Astrocyte of the cerebellum (primary cell): ENCODE data around the gene KRABD2.
A peak's percentile ranks its signal among the peaks of the same experiment; 100 is the strongest.
"Not testable (repeated sequence)": the region's sequence is repeated elsewhere in the genome, so short reads cannot be mapped to it uniquely, and the experiment has no call there.

Experiments used
- DNase-seq: peaks from one replicate; pipeline ENCODE4 v3.0.0-alpha.2; 2011; ENCODE audit warnings: low read depth
- H3K4me3 ChIP-seq: 2 replicates; pipeline ENCODE4 v1.5.1; 2011; ENCODE audit warnings: mild to moderate bottlenecking, low read depth, low read length, moderate library complexity
- in situ Hi-C: cut with HindIII; loops from 2 replicates; pipeline ENCODE4 v1.10.0; 2017; ENCODE audit warnings: low sequenced_read_pairs
- TF ChIP-seq, protein P1 (sequence below): IDR thresholded peaks from 2 replicates; pipeline ENCODE4 v1.5.1; 2012; ENCODE audit warnings: low read length, low read depth, moderate library complexity, mild to moderate bottlenecking; ENCODE audit errors: missing control alignments

The KRABD2 gene

DNA sequence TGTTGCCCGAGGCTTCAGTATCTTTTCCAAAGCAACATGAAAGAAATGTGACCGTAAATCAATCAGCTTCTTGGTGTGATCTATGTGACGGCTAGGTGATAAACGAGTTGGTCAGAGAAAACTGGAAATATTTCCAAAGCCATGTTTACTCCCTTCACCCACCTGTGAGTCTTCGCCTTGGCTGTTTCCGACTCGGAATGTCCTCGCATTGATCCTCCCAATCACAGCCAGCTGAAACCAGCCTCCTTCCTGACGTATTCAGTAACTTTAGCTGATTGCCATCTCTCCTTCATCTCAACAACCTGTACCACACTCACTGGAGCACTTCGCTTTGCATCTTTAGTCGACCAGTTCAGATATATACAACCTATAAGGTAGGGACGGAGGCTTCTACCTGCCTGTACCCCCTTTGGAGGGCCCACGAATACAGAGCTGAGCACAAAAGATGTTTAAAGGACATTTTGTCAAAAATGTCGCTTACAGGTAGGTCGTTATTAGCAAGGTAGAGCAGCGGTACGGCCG is 705 bp downstream of the KRABD2 start:
- TF ChIP-seq, protein P1, sequence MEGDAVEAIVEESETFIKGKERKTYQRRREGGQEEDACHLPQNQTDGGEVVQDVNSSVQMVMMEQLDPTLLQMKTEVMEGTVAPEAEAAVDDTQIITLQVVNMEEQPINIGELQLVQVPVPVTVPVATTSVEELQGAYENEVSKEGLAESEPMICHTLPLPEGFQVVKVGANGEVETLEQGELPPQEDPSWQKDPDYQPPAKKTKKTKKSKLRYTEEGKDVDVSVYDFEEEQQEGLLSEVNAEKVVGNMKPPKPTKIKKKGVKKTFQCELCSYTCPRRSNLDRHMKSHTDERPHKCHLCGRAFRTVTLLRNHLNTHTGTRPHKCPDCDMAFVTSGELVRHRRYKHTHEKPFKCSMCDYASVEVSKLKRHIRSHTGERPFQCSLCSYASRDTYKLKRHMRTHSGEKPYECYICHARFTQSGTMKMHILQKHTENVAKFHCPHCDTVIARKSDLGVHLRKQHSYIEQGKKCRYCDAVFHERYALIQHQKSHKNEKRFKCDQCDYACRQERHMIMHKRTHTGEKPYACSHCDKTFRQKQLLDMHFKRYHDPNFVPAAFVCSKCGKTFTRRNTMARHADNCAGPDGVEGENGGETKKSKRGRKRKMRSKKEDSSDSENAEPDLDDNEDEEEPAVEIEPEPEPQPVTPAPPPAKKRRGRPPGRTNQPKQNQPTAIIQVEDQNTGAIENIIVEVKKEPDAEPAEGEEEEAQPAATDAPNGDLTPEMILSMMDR, result no peak
- in situ Hi-C loops, result loop anchor here (5.0 kb wide), 1 partner anchor 58 kb away; no protein-coding TSS in a partner anchor
- H3K4me3 ChIP-seq, result peak overlapping the region; percentile 87
- DNase-seq, result no peak

DNA sequence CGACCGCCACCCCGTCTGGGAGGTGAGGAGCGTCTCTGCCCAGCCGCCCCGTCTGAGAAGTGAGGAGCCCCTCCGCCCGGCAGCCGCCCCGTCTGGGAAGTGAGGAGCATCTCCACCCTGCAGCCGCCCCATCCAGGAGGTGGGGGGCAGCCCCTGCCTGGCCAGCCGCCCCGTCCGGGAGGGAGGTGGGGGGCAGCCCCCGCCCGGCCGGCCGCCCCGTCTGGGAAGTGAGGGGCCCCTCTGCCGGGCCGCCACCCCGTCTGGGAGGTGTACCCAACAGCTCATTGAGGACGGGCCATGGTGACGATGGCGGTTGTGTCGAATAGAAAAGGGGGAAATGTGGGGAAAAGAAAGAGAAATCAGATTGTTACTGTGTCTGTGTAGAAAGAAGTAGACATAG is 2.6 kb downstream of the KRABD2 start:
- DNase-seq, H3K4me3 ChIP-seq, in situ Hi-C loops: not testable (repeated sequence)

DNA sequence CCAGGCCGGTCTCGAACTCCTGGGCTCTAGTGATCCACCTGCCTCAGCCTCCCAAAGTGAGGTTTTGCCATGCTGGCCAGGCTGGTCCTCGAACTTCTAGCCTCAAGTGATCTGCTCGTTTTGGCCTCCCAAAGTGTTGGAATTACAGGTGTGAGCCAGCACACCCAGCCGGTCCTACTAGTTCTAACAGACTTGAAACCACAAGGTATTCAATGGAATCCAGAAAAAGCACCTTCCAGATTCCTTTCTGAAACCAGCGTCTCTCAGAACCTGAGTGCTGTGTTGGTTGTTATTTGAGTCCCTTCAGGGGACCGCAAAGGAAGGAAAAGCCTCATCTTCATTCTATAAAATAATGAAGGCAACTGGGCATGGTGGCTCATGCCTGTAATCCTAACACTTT is 4.1 kb downstream of the KRABD2 start:
- no peak for DNase-seq
- in situ Hi-C loops, result no loop called here

DNA sequence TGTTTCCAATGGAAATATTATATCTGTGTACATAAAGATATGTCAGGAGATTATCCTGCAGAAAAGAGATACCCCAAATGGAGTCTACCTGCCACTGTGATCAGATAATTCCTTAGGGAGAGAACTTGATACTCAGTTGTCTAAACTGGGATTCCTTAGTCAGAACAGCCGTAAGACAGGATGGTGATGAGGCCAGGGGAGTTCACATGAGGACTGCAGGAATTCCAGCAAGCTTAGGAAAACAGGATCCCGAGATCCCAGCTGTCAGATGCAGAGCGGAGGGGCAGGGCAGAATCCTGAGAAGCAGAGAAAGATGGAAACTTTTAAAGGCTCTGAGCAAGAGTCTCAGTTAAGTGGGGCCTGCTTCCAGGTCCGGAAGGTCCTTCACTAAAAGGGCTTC is 4.7 kb downstream of the KRABD2 start:
- TF ChIP-seq, protein P1, result no peak
- no peak for DNase-seq
- in situ Hi-C loops, result no loop called here
- no peak overlapping the region for H3K4me3 ChIP-seq

More for the DNA sequence above, 4.1 kb downstream of the KRABD2 start:
- TF ChIP-seq, protein P1, result no peak
- H3K4me3 ChIP-seq, result no peak overlapping the region

DNA sequence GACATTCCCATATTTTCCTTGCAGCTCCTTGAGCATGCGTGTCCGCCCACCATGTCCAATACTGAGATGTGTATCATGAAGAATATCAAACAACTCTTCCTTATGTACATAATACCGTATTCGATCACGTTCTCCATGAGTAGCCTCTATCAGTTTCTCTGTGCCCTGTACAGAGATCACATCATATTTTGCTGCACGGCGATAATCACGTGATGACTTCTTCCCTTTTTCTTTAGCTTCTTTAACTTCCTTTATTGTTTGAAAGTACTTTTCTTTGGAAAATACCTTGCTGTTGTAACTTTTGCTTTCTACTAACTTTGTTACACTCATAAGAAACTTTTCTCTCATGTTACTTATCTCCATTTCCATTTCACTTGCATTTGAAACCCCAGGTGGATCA is 6.6 kb downstream of the KRABD2 start:
- in situ Hi-C loops, result no loop called here
- no peak for DNase-seq
- TF ChIP-seq, protein P1, result no peak
- no peak overlapping the region for H3K4me3 ChIP-seq

DNA sequence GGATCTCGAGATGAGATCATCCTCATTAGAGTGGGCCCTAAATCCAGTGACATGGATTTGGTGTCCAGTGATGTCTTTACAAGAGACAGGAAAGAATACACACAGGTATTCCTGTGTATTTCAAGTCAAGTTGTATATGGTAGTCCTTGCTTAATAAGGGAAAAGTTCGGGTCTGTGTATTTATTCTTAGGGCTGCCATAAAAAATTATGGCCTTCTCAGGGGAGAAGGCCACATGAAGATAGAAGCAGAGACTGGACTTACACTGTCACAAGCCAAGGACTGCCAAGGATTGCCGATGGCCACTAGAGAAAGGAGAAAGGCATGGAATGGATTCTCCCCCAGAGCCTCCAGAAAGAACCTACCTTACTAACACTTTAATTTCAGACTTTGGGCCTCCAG is 8.3 kb downstream of the KRABD2 start:
- DNase-seq, result no peak
- in situ Hi-C loops, result no loop called here
- TF ChIP-seq, protein P1, result no peak
- no peak overlapping the region for H3K4me3 ChIP-seq

DNA sequence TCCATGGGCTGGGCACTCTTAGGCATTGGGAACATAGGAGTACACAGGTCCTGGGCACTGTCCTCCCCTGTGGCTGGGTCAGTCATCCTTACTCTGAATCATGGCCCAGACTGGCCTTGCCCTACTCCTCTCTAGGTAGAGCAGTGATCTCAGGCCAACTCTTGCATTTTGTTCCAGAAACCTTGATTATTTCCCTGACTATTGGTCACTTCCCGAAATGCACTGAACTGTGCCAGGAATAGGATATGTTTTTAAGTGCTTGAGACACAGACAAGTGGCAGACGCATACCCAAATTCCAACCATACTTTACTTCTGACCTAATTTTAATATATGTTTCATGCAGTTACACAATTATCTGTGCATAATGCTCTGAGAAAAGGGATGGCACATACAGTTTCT is 10.3 kb downstream of the KRABD2 start:
- DNase-seq, result no peak
- in situ Hi-C loops, result no loop called here
- TF ChIP-seq, protein P1, result no peak
- no peak overlapping the region for H3K4me3 ChIP-seq
